ENCODE data around the gene TRIM25. TPM values are rescaled to one million over a fixed set of nuclear protein-coding genes. Genes with fewer than 3 reads are reported as not detected.

TRIM25 gene
- total and polyA plus RNA-seq, 5 donors from 2014 or later, result 4.6 to 58.3 (median 5.9) TPM

- H3K27me3 Mint-ChIP-seq, result no peaks in the 10 kb centered on the region
- peaks cover 9% of the 10 kb centered on the region for H3K36me3 ChIP-seq (ENCODE audit: control insufficient read depth, insufficient read depth, low read length)
- peaks cover 62% of the 10 kb centered on the region for H3K4me1 ChIP-seq (ENCODE audit: control insufficient read depth, insufficient read depth, low read length, poor library complexity, severe bottlenecking)
- no peaks in the 10 kb centered on the region for H3K27me3 ChIP-seq (ENCODE audit: control insufficient read depth, insufficient read depth, low read length)
- H3K27ac Mint-ChIP-seq, result peak overlapping the region; percentile 89 to 97 (median 94)
- H3K4me1 Mint-ChIP-seq, result peaks cover 22 to 70% (median 50%) of the 10 kb centered on the region in 4 donors
- peak overlapping the region; percentile 80 for H3K27ac ChIP-seq (ENCODE audit: insufficient read depth, low read length, poor library complexity, severe bottlenecking)
- H3K36me3 Mint-ChIP-seq, result peaks cover 22% of the 10 kb centered on the region
- ATAC-seq (ENCODE audit: low read depth in 2 of 2) (no peak), DNase-seq (peak in 1 of 3 donors; percentile 22)
- peak overlapping the region; percentile 90 to 100 (median 96) for H3K4me3 Mint-ChIP-seq
- H3K9me3 ChIP-seq (ENCODE audit: control insufficient read depth in 2 of 2, low read length in 2 of 2), result peaks cover 0 to under 1% of the 10 kb centered on the region in 2 experiments
- H3K9me3 Mint-ChIP-seq, result peaks cover 0 to 2% (median 0%) of the 10 kb centered on the region in 7 donors
- H3K4me3 ChIP-seq (ENCODE audit: low read depth, low read length), result peak overlapping the region; percentile 88
These were observed 1.5 kb downstream of the TRIM25 start for GRCh38 chr17:56912105-56912999.

- Histone ChIP-seq H3K27ac (ENCODE audit: insufficient read depth, low read length, poor library complexity, severe bottlenecking) (peak overlapping the region; percentile 41), H3K27me3 (ENCODE audit: control insufficient read depth, insufficient read depth, low read length) (no peaks in the 10 kb centered on the region), H3K4me3 (ENCODE audit: low read depth, low read length) (peak overlapping the region; percentile 53), H3K4me1 (ENCODE audit: control insufficient read depth, insufficient read depth, low read length, poor library complexity, severe bottlenecking) (peaks cover 62% of the 10 kb centered on the region), H3K36me3 (ENCODE audit: control insufficient read depth, insufficient read depth, low read length) (peaks cover 24% of the 10 kb centered on the region), H3K9me3 (ENCODE audit: control insufficient read depth in 2 of 2, low read length in 2 of 2) (no peaks in the 10 kb centered on the region)
- Mint-ChIP-seq H3K4me3 (peak overlapping the region; percentile 70 to 100 (median 94)), H3K4me1 (peaks cover 25 to 76% (median 54%) of the 10 kb centered on the region in 4 donors), H3K27ac (peak overlapping the region; percentile 79 to 91 (median 89)), H3K36me3 (peaks cover 35% of the 10 kb centered on the region), H3K27me3 (no peaks in the 10 kb centered on the region), H3K9me3 (peaks cover 0 to 1% (median 0%) of the 10 kb centered on the region in 7 donors)
- no peak for ATAC-seq (ENCODE audit: low read depth in 2 of 2)
- no peak for DNase-seq
These were observed 3.2 kb downstream of the TRIM25 start for GRCh38 chr17:56910509-56911235.

DNA sequence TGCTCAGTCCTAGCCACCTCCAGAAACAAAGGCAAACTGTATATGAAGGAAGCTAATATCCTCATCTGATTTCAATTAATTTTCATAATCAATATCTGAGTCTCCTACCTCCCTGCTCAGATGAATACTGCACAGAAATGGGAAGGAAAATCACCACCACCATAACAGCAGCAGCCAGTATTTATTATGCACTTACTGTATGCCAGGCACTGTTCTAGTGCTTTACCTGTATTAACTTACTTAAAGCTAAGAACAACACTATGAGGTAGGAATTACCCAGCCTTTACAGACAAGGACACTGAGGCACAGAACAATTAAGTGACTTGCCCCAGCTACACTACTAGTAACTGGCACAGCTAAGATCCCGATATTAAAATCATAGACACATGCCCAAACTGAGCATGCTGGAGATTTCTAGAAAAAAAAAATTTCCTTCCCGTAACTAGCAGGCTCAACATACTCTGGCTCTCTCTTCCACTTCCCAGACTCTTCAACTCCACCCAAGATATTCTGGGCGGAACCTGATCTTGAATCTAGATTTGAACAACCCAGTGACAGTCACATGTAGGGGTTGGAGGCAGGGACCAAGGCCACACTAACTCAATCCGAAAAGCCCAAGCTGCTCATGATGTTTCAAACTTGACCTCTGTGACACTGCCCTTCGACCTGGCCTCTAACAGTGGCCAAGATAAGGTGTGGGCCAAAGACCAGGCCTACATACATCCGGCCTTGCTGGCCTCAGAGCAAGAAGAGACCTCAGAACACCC lies 3.9 kb downstream of the TRIM25 start:
- Mint-ChIP-seq H3K36me3 (peaks cover 37% of the 10 kb centered on the region), H3K27me3 (no peaks in the 10 kb centered on the region), H3K4me3 (peak overlapping the region; percentile 70 to 100 (median 94)), H3K4me1 (peaks cover 24 to 69% (median 50%) of the 10 kb centered on the region in 4 donors), H3K9me3 (no peaks in the 10 kb centered on the region), H3K27ac (peak overlapping the region; percentile 44 to 91 (median 89))
- ATAC-seq (ENCODE audit: low read depth in 2 of 2), result no peak
- H3K4me3 ChIP-seq (ENCODE audit: low read depth, low read length), result peak overlapping the region; percentile 53
- H3K4me1 ChIP-seq (ENCODE audit: control insufficient read depth, insufficient read depth, low read length, poor library complexity, severe bottlenecking), result peaks cover 60% of the 10 kb centered on the region
- peaks cover 31% of the 10 kb centered on the region for H3K36me3 ChIP-seq (ENCODE audit: control insufficient read depth, insufficient read depth, low read length)
- DNase-seq, result no peak
- no peaks in the 10 kb centered on the region for H3K27me3 ChIP-seq (ENCODE audit: control insufficient read depth, insufficient read depth, low read length)
- H3K9me3 ChIP-seq (ENCODE audit: control insufficient read depth in 2 of 2, low read length in 2 of 2), result no peaks in the 10 kb centered on the region
- H3K27ac ChIP-seq (ENCODE audit: insufficient read depth, low read length, poor library complexity, severe bottlenecking), result peak overlapping the region; percentile 41

- H3K4me3 Mint-ChIP-seq, result peak overlapping the region in 2 of 4 donors; percentile 58 to 71
These were observed 5.8 kb downstream of the TRIM25 start for GRCh38 chr17:56908001-56908542.

GRCh38 chr17:56903560-56903959 lies 10.3 kb downstream of the TRIM25 start:
- no peaks in the 10 kb centered on the region for H3K27me3 ChIP-seq (ENCODE audit: control insufficient read depth, insufficient read depth, low read length)
- Mint-ChIP-seq H3K9me3 (peaks cover 0 to 1% (median 0%) of the 10 kb centered on the region in 7 donors), H3K36me3 (peaks cover 68% of the 10 kb centered on the region), H3K4me1 (peaks cover 13 to 37% (median 31%) of the 10 kb centered on the region in 4 donors), H3K27ac (no peak overlapping the region), H3K27me3 (no peaks in the 10 kb centered on the region), H3K4me3 (no peak overlapping the region)
- H3K36me3 ChIP-seq (ENCODE audit: control insufficient read depth, insufficient read depth, low read length), result peaks cover 93% of the 10 kb centered on the region
- no peak overlapping the region for H3K27ac ChIP-seq (ENCODE audit: insufficient read depth, low read length, poor library complexity, severe bottlenecking)
- ATAC-seq (ENCODE audit: low read depth in 2 of 2) (no peak), DNase-seq (no peak)
- H3K9me3 ChIP-seq (ENCODE audit: control insufficient read depth in 2 of 2, low read length in 2 of 2), result no peaks in the 10 kb centered on the region
- no peak overlapping the region for H3K4me3 ChIP-seq (ENCODE audit: low read depth, low read length)
- peaks cover 4% of the 10 kb centered on the region for H3K4me1 ChIP-seq (ENCODE audit: control insufficient read depth, insufficient read depth, low read length, poor library complexity, severe bottlenecking)

More at GRCh38 chr17:56908001-56908542, 5.8 kb downstream of the TRIM25 start:
- Histone ChIP-seq H3K4me1 (ENCODE audit: control insufficient read depth, insufficient read depth, low read length, poor library complexity, severe bottlenecking) (peaks cover 49% of the 10 kb centered on the region), H3K4me3 (ENCODE audit: low read depth, low read length) (no peak overlapping the region), H3K27me3 (ENCODE audit: control insufficient read depth, insufficient read depth, low read length) (no peaks in the 10 kb centered on the region), H3K27ac (ENCODE audit: insufficient read depth, low read length, poor library complexity, severe bottlenecking) (no peak overlapping the region), H3K36me3 (ENCODE audit: control insufficient read depth, insufficient read depth, low read length) (peaks cover 49% of the 10 kb centered on the region), H3K9me3 (ENCODE audit: control insufficient read depth in 2 of 2, low read length in 2 of 2) (no peaks in the 10 kb centered on the region)
- Mint-ChIP-seq H3K27ac (peak overlapping the region; percentile 9 to 93 (median 89)), H3K4me1 (peaks cover 18 to 70% (median 55%) of the 10 kb centered on the region in 4 donors), H3K36me3 (peaks cover 53% of the 10 kb centered on the region), H3K9me3 (peaks cover 0 to 1% (median 0%) of the 10 kb centered on the region in 7 donors), H3K27me3 (no peaks in the 10 kb centered on the region)
- ATAC-seq (ENCODE audit: low read depth in 2 of 2), result peak; percentile 48 to 75
- peak in 1 of 3 donors; percentile 79 for DNase-seq

- Mint-ChIP-seq H3K9me3 (peaks cover 0 to 1% (median 0%) of the 10 kb centered on the region in 7 donors), H3K4me3 (no peak overlapping the region), H3K4me1 (peaks cover 3 to 31% (median 25%) of the 10 kb centered on the region in 4 donors), H3K36me3 (peaks cover 69% of the 10 kb centered on the region), H3K27ac (no peak overlapping the region), H3K27me3 (no peaks in the 10 kb centered on the region)
- DNase-seq (no peak), ATAC-seq (ENCODE audit: low read depth in 2 of 2) (no peak)
- peaks cover 95% of the 10 kb centered on the region for H3K36me3 ChIP-seq (ENCODE audit: control insufficient read depth, insufficient read depth, low read length)
- H3K9me3 ChIP-seq (ENCODE audit: control insufficient read depth in 2 of 2, low read length in 2 of 2), result no peaks in the 10 kb centered on the region
- H3K4me1 ChIP-seq (ENCODE audit: control insufficient read depth, insufficient read depth, low read length, poor library complexity, severe bottlenecking), result no peaks in the 10 kb centered on the region
- no peak overlapping the region for H3K4me3 ChIP-seq (ENCODE audit: low read depth, low read length)
- no peaks in the 10 kb centered on the region for H3K27me3 ChIP-seq (ENCODE audit: control insufficient read depth, insufficient read depth, low read length)
- H3K27ac ChIP-seq (ENCODE audit: insufficient read depth, low read length, poor library complexity, severe bottlenecking), result no peak overlapping the region
These were observed 11.5 kb downstream of the TRIM25 start for GRCh38 chr17:56902348-56902747.

DNA sequence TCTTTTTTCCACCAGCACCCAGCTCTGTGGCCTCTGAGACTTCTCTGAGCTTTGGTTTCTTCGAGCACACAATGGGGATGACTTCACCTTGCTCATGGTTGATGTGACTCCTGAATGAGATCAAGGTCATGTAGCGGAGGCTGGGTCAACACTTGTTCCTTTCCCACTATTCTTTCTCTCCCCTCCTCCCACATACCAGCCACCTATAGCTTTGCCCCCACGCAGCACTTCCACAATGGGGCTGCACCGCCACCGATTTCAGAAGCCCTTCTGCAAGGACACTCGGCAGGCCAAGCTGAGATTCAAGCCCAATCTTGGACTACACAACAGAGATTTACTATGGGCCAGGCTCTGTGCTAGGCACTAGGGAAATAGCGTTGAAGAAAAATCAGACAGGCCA lies 14.4 kb downstream of the TRIM25 start:
- Mint-ChIP-seq H3K4me3 (no peak overlapping the region), H3K36me3 (peaks cover 58% of the 10 kb centered on the region), H3K9me3 (no peaks in the 10 kb centered on the region), H3K4me1 (peaks cover 0 to 17% (median 11%) of the 10 kb centered on the region in 4 donors), H3K27ac (peak overlapping the region in 1 of 3 donors; percentile 63), H3K27me3 (no peaks in the 10 kb centered on the region)
- Histone ChIP-seq H3K27me3 (ENCODE audit: control insufficient read depth, insufficient read depth, low read length) (no peaks in the 10 kb centered on the region), H3K36me3 (ENCODE audit: control insufficient read depth, insufficient read depth, low read length) (peaks cover 96% of the 10 kb centered on the region), H3K27ac (ENCODE audit: insufficient read depth, low read length, poor library complexity, severe bottlenecking) (no peak overlapping the region), H3K9me3 (ENCODE audit: control insufficient read depth in 2 of 2, low read length in 2 of 2) (no peaks in the 10 kb centered on the region), H3K4me3 (ENCODE audit: low read depth, low read length) (no peak overlapping the region), H3K4me1 (ENCODE audit: control insufficient read depth, insufficient read depth, low read length, poor library complexity, severe bottlenecking) (no peaks in the 10 kb centered on the region)
- DNase-seq (no peak), ATAC-seq (ENCODE audit: low read depth in 2 of 2) (no peak)

All from CD4-positive, CD25-positive, alpha-beta regulatory T cell (primary cell).